Sigmoid colon (tissue), 7 donors: Measurements from ENCODE around the gene HRC. TPM values are rescaled to one million over a fixed set of nuclear protein-coding genes. Genes with fewer than 3 reads are reported as not detected.

ENCODE experiments used
- DNase-seq: peaks from one replicate; pipeline ENCODE4 v3.0.0-alpha.2; 2019
- H3K27ac ChIP-seq, 4 donors: fragments of 200-600 bp; sonication (generic); one replicate each; pipeline ENCODE4 v1.5.1; 2016 to 2019; ENCODE audit warnings: mild to moderate bottlenecking in 1 of 4
- H3K27me3 ChIP-seq, 3 donors: fragments of 200-600 bp; sonication (generic); one replicate each; pipeline ENCODE4 v1.5.1; 2019; ENCODE audit warnings: mild to moderate bottlenecking in 1 of 3
- H3K36me3 ChIP-seq, 4 donors: fragments of 200-600 bp; sonication (generic); one replicate each; pipeline ENCODE4 v1.5.1; 2016 to 2019
- H3K4me1 ChIP-seq, 4 donors: fragments of 200-600 bp; sonication (generic); one replicate each; pipeline ENCODE4 v1.5.1; 2017 to 2019
- H3K4me3 ChIP-seq, 4 donors: fragments of 200-600 bp; sonication (generic); one replicate each; pipeline ENCODE4 v1.5.1; 2017 to 2019; ENCODE audit warnings: mild to moderate bottlenecking in 2 of 4, moderate library complexity in 1 of 4
- H3K9me3 ChIP-seq, 4 donors: fragments of 200-600 bp in 3 of 4; sonication (generic) in 3 of 4; one replicate each; pipeline versions ENCODE4 v1.5.1 to v1.6.1; 2013 to 2019
- CTCF ChIP-seq, 4 experiments: fragments of 450-650 bp in 3 of 4; fragments of 200-600 bp in 1 of 4; IDR thresholded peaks; one replicate each; pipeline ENCODE4 v1.5.1; 2016 to 2019; ENCODE audit warnings: antibody characterized with exemption in 4 of 4, mild to moderate bottlenecking in 3 of 4, moderate library complexity in 2 of 4
- EP300 ChIP-seq, 4 donors: sonication (generic); formaldehyde crosslinking; IDR thresholded peaks; one replicate each; pipeline ENCODE4 v1.6.1; 2017; ENCODE audit warnings: antibody characterized with exemption in 4 of 4
- POLR2A ChIP-seq, 2 donors: fragments of 450-650 bp; IDR thresholded peaks; one replicate each; pipeline ENCODE4 v1.6.1; 2016; ENCODE audit warnings: antibody characterized with exemption in 2 of 2, mild to moderate bottlenecking in 2 of 2, moderate library complexity in 2 of 2
- POLR2AphosphoS5 ChIP-seq, 4 donors: sonication (generic); formaldehyde crosslinking; IDR thresholded peaks; one replicate each; pipeline ENCODE4 v1.6.1; 2017; ENCODE audit warnings: antibody characterized with exemption in 4 of 4
- WGBS, 2 donors: extraction: QIAGEN DNeasy Blood & Tissue Kit; methylation state at CpG; one replicate each; pipeline ENCODE4 v1.1.7; 2013; 5-methylcytosine and 5-hydroxymethylcytosine counted together
- intact Hi-C: fragments of 100-400 bp; cut with DNase I; formaldehyde crosslinking; loops from one replicate; pipeline ENCODE4 v1.15.1; 2023
- polyA plus RNA-seq, 3 donors: library from polyadenylated mRNA; stranded (reverse); fragments of 200-250 nt; gene quantifications; one replicate each; pipeline ENCODE4 v1.2.3, GENCODE V29; 2013
- total RNA-seq, 4 donors: library from RNA; depleted of rRNA; stranded (reverse); fragments of >200 nt; gene quantifications; one replicate each; pipeline ENCODE4 v1.1.0, GENCODE V29; 2016
- donor health status: healthy with polysubstance abuse.
- donor health status: Bipolar disorder and iron deficiency.
- donor health status: healthy.

Gene HRC
- total and polyA plus RNA-seq, 7 donors: 0.16 to 6.6 (median 0.83) TPM

GRCh38 chr19:49160450-49161189 is 5.4 kb upstream of the HRC start:
- TF ChIP-seq POLR2AphosphoS5 (IDR thresholded peaks at IDR 0.05) (no peak), CTCF (IDR thresholded peaks at IDR 0.05) (no peak), POLR2A (IDR thresholded peaks at IDR 0.05) (no peak), EP300 (IDR thresholded peaks at IDR 0.05) (no peak)
- no peak overlapping the region for H3K27ac ChIP-seq
- peaks cover 0 to 26% (median 21%) of the 10 kb centered on the region in 4 donors for H3K4me1 ChIP-seq
- H3K9me3 ChIP-seq: no peaks in the 10 kb centered on the region
- no peak for DNase-seq
- H3K27me3 ChIP-seq: no peaks in the 10 kb centered on the region
- no peaks in the 10 kb centered on the region for H3K36me3 ChIP-seq
- intact Hi-C loops: no loop called here
- no peak overlapping the region for H3K4me3 ChIP-seq
- 72 to 86% methylated on average over 13 of the region's 13 CpGs for WGBS, 2 donors

- Histone ChIP-seq H3K36me3 (no peaks in the 10 kb centered on the region), H3K27ac (peak within 1 kb of the TSS; percentile 83 to 91 (median 84)), H3K9me3 (no peaks in the 10 kb centered on the region), H3K4me1 (peaks cover 0 to 17% (median 12%) of the 10 kb centered on the region in 4 donors), H3K27me3 (no peaks in the 10 kb centered on the region), H3K4me3 (peak within 1 kb of the TSS; percentile 57 to 98 (median 90))
- TF ChIP-seq CTCF (IDR thresholded peaks at IDR 0.05) (no peak), POLR2A (IDR thresholded peaks at IDR 0.05) (peak; percentile 53 to 86), POLR2AphosphoS5 (IDR thresholded peaks at IDR 0.05) (peak; percentile 61 to 93 (median 88)), EP300 (IDR thresholded peaks at IDR 0.05) (no peak)
- intact Hi-C loops: no loop called here
- 1 to 2% methylated on average over 41 of the region's 41 CpGs for WGBS, 2 donors
- peak; percentile 93 for DNase-seq
Measured at GRCh38 chr19:49157445-49158224, 2.4 kb upstream of the HRC start, which contains the start of gene TRPM4. TRPM4 (plus strand) TSS chr19:49157792; CDS start chr19:49157867, 75 bp downstream.

DNA sequence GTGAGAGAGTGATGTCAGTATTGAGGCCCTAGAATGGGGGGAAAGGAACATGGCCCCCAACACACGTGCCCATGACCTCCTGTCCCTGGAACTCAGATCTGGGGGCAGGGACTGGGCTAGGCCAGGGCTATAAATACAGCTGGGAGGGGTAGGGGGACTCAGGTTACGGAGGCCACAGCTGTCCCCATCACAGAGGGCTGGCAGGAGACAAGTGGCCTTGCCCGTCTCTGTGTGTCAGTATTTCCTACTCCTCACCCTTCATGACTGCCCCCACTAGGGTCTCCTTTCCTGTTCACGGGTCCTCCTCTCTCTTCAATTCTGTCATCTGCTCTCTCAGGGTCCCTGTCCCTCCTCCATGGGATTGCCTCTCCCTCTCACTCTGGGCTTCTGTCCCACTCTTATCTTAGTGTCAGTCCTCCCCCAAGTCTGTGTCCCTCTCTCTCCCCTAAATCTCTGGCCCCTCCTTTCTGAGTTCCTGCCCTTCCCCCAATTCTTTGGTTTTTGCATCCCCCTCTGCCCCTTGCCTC is 687 bp upstream of the HRC start:
- Histone ChIP-seq H3K4me3 (no peak overlapping the region), H3K4me1 (peaks cover 0 to 28% (median 23%) of the 10 kb centered on the region in 4 donors), H3K27me3 (no peaks in the 10 kb centered on the region), H3K36me3 (no peaks in the 10 kb centered on the region), H3K27ac (peak overlapping the region in 2 of 4 donors; percentile 21 to 27), H3K9me3 (no peaks in the 10 kb centered on the region)
- DNase-seq: no peak
- 66% methylated on average over 4 of the region's 4 CpGs for WGBS, 2 donors
- intact Hi-C loops: no loop called here
- no peak for TF ChIP-seq EP300 (IDR thresholded peaks at IDR 0.05)
- TF ChIP-seq CTCF (IDR thresholded peaks at IDR 0.05): no peak
- TF ChIP-seq POLR2A (IDR thresholded peaks at IDR 0.05): no peak
- no peak for TF ChIP-seq POLR2AphosphoS5 (IDR thresholded peaks at IDR 0.05)

DNA sequence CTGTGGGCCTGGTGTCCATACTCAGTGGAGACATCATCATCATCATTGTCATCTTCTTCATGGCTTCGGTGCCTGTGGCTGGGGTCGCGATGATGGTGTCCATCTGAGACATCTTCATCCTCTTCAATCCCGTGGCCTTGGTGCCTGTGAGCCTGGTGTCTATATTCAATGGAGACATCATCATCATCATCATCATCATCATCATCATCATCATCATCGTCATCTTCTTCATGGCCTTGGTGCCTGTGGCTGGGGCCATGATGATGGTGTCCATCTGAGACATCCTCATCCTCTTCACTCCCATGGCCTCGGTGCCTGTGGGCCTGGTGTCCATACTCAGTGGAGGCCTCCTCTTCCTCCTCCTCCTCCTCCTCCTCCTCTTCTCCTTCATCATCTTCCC is 917 bp downstream of the HRC start:
- Histone ChIP-seq H3K27me3 (peaks cover 0 to 2% (median 0%) of the 10 kb centered on the region in 3 donors), H3K27ac (no peak overlapping the region), H3K4me1 (peaks cover 0 to 42% (median 35%) of the 10 kb centered on the region in 4 donors), H3K9me3 (no peaks in the 10 kb centered on the region), H3K36me3 (no peaks in the 10 kb centered on the region), H3K4me3 (no peak overlapping the region)
- DNase-seq: no peak
- TF ChIP-seq EP300 (IDR thresholded peaks at IDR 0.05): no peak
- TF ChIP-seq CTCF (IDR thresholded peaks at IDR 0.05): no peak
- no peak for TF ChIP-seq POLR2A (IDR thresholded peaks at IDR 0.05)
- no peak for TF ChIP-seq POLR2AphosphoS5 (IDR thresholded peaks at IDR 0.05)
- 94 to 96% methylated on average over 6 of the region's 6 CpGs for WGBS, 2 donors
- intact Hi-C loops: no loop called here
